Prostate gland (tissue), 2 donors: ENCODE results near the gene TSHZ1. TPM values are rescaled to one million over a fixed set of nuclear protein-coding genes. Genes with fewer than 3 reads are reported as not detected.

Experiments used
- DNase-seq: peaks from one replicate; pipeline ENCODE4 v3.0.0-alpha.2; 2019; ENCODE audit warnings: low spot score
- H3K27ac ChIP-seq, 2 donors: fragments of 200-600 bp; sonication (generic); 2 replicates each; pipeline ENCODE4 v1.5.1; 2017 to 2019
- H3K27me3 ChIP-seq: fragments of 200-600 bp; sonication (generic); replicated peaks from 2 replicates; pipeline ENCODE4 v1.5.1; 2019; ENCODE audit not compliant: insufficient read depth
- H3K36me3 ChIP-seq, 2 donors: fragments of 200-600 bp; sonication (generic); 1 replicate in 1 of 2; 2 replicates in 1 of 2; pipeline versions ENCODE4 v1.5.1 to v1.8.1; 2017 to 2019
- H3K4me1 ChIP-seq: fragments of 200-600 bp; sonication (generic); replicated peaks from 2 replicates; pipeline ENCODE4 v1.5.1; 2019
- H3K4me3 ChIP-seq, 2 donors: fragments of 200-600 bp; sonication (generic); 2 replicates each; pipeline ENCODE4 v1.5.1; 2017 to 2019
- H3K9me3 ChIP-seq: fragments of 200-600 bp; sonication (generic); 2 replicates; pipeline ENCODE4 v1.5.1; 2017
- POLR2A ChIP-seq: fragments of 450-650 bp; IDR thresholded peaks from one replicate; pipeline ENCODE4 v1.6.1; 2016; ENCODE audit warnings: antibody characterized with exemption, mild to moderate bottlenecking
- POLR2AphosphoS5 ChIP-seq: sonication (generic); formaldehyde crosslinking; IDR thresholded peaks from one replicate; pipeline ENCODE4 v1.6.1; 2017; ENCODE audit warnings: antibody characterized with exemption
- WGBS: methylation state at CpG from one replicate; pipeline ENCODE4 v1.1.5; 2018; 5-methylcytosine and 5-hydroxymethylcytosine counted together
- intact Hi-C: fragments of 100-400 bp; cut with DNase I; formaldehyde crosslinking; loops from one replicate; pipeline ENCODE4 v1.14.2; 2022
- total RNA-seq, 2 donors: library from RNA; depleted of rRNA; stranded (reverse); fragments of >200 nt; gene quantifications; one replicate each; pipeline ENCODE4 v1.1.0, GENCODE V29; 2016
- TF ChIP-seq, protein P1 (sequence below), 4 experiments: fragments of 200-600 bp in 2 of 4; fragments of 450-650 bp in 2 of 4; sonication (generic) in 2 of 4; IDR thresholded peaks; 1 replicate in 3 of 4; 2 replicates in 1 of 4; pipeline ENCODE4 v1.5.1; 2016 to 2019; ENCODE audit warnings: antibody characterized with exemption in 4 of 4, mild to moderate bottlenecking in 2 of 4, moderate library complexity in 2 of 4

TSHZ1 gene
- total RNA-seq, 2 donors from 2014 or later = 18.2 to 48.6 TPM

DNA sequence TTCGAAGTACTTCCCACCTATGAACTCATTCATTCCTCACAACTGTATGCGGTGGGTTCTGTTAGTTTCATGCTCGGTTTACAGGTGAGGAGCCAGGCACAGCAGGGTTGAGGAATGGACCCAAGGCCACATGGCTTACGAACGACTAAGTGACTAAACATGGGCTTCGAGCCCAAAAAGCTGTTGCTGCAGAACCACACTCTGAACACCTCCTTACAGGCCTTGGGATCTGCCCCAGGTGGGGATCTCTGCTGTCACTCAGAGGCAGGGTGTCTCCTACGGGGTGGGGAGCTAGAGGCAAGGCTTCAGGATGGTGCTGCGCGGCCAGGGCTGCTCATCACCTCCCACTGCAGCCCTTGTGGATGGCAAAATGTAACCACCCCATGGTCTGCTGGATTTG lies 80.9 kb downstream of the TSHZ1 start:
- TF ChIP-seq, protein P1, sequence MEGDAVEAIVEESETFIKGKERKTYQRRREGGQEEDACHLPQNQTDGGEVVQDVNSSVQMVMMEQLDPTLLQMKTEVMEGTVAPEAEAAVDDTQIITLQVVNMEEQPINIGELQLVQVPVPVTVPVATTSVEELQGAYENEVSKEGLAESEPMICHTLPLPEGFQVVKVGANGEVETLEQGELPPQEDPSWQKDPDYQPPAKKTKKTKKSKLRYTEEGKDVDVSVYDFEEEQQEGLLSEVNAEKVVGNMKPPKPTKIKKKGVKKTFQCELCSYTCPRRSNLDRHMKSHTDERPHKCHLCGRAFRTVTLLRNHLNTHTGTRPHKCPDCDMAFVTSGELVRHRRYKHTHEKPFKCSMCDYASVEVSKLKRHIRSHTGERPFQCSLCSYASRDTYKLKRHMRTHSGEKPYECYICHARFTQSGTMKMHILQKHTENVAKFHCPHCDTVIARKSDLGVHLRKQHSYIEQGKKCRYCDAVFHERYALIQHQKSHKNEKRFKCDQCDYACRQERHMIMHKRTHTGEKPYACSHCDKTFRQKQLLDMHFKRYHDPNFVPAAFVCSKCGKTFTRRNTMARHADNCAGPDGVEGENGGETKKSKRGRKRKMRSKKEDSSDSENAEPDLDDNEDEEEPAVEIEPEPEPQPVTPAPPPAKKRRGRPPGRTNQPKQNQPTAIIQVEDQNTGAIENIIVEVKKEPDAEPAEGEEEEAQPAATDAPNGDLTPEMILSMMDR (IDR thresholded peaks at IDR 0.05) = no peak
- TF ChIP-seq POLR2AphosphoS5 = no peak
- TF ChIP-seq POLR2A = no peak
- 97% methylated on average over 9 of the region's 9 CpGs for WGBS
- intact Hi-C loops = no loop called here
- no peaks in the 10 kb centered on the region for H3K9me3 ChIP-seq
- H3K4me3 ChIP-seq = no peak overlapping the region
- H3K36me3 ChIP-seq = no peaks in the 10 kb centered on the region
- H3K4me1 ChIP-seq = no peaks in the 10 kb centered on the region
- DNase-seq = no peak
- no peaks in the 10 kb centered on the region for H3K27me3 ChIP-seq
- H3K27ac ChIP-seq = no peak overlapping the region

DNA sequence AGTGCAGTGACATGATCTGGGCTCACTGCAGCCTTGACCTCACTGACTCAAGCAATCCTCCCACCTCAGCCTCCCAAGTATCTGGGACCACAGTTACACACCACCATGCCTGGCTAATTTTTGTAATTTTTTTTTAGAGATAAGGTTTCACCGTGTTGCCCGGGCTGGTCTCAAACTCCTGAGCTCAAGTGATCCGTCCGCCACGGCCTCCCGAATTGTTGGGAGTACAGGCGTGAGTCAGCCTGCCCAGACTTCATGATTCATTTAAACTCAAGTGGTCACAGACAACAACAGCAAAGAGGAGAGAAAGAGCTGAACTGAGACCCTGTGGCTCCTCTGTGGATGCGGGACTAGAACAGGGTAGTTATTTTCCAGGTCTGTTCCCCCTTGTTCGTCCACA lies 83.0 kb downstream of the TSHZ1 start:
- 91% methylated on average over 9 of the region's 9 CpGs for WGBS
- H3K4me3 ChIP-seq = no peak overlapping the region
- H3K27ac ChIP-seq = no peak overlapping the region
- H3K36me3 ChIP-seq = no peaks in the 10 kb centered on the region
- no peaks in the 10 kb centered on the region for H3K4me1 ChIP-seq
- intact Hi-C loops = no loop called here
- DNase-seq = no peak
- TF ChIP-seq, protein P1 (IDR thresholded peaks at IDR 0.05) = no peak
- TF ChIP-seq POLR2AphosphoS5 = no peak
- no peaks in the 10 kb centered on the region for H3K27me3 ChIP-seq
- no peaks in the 10 kb centered on the region for H3K9me3 ChIP-seq

DNA sequence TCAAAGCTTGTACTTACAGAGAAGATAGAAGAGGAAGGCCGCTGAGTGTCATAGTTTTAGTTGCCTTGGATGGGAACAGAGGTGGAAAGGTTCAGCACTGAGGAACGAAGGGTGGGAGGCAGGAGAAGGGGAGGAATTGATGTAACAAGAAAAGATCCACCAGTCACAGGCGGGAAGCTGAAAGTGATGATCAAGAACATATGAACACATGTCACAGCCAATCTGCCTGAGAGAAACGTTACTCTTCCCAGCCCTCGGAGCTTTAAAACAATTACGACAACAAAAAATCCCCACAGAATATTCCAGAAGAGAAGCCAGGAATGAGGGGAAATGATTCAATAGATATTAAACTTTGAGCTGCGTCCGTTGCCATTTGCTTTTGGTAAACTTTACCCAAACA lies 87.1 kb downstream of the TSHZ1 start:
- H3K27ac ChIP-seq = no peak overlapping the region
- WGBS = 87% methylated on average over 8 of the region's 8 CpGs
- no peak overlapping the region for H3K4me3 ChIP-seq
- TF ChIP-seq POLR2AphosphoS5 (no peak), POLR2A (no peak)
- TF ChIP-seq, protein P1 (IDR thresholded peaks at IDR 0.05) = no peak
- no peaks in the 10 kb centered on the region for H3K36me3 ChIP-seq
- no peak for DNase-seq
- H3K4me1 ChIP-seq = no peaks in the 10 kb centered on the region
- intact Hi-C loops = no loop called here
- no peaks in the 10 kb centered on the region for H3K9me3 ChIP-seq
- H3K27me3 ChIP-seq = no peaks in the 10 kb centered on the region

DNA sequence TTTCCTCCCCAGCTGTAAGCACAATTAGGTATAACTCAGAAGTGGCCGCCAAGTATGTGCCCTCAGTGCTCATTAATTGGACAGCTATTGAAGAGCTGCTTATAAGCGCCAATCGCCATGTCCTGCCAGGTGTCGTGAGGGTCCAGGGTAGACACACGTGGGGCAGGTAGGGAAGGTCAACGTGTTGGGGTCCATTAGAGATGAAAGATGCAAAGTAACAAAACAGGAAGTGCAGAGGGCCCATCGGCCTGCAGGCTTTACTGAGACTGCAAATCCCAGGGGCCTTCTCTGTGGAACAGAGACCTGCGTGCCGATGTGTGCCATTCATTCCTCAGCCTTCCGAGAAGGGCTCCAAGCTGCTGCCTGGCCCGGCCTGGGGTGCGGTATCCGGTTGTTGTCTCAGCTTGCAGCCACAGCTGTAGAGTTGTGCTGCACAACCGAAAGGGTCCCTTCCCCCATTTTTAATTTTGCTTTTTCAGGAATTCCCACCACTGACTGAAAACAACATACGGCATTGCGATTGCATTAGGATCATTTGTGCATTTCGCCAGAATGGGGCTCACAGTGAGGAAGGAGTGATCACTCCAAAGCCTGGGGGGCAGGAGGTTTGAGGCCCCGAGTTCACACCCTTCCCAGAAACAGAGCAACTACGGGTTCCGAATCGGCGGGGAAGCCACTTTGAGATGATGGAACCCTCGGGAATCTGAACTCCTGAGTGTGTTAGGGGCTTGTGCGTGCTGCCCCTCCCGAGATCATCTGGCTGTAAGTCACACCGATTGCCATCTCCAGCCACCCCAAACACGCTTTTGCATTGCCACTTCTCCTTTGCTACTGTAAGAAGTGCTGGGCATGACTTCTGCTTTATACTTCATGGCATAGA lies 94.3 kb downstream of the TSHZ1 start:
- intact Hi-C loops = no loop called here
- H3K27me3 ChIP-seq = no peaks in the 10 kb centered on the region
- no peaks in the 10 kb centered on the region for H3K36me3 ChIP-seq
- H3K27ac ChIP-seq = no peak overlapping the region
- TF ChIP-seq POLR2AphosphoS5 = no peak
- TF ChIP-seq POLR2A = no peak
- TF ChIP-seq, protein P1 (IDR thresholded peaks at IDR 0.05) = no peak
- no peak for DNase-seq
- WGBS = 90% methylated on average over 27 of the region's 27 CpGs
- H3K4me3 ChIP-seq = no peak overlapping the region
- no peaks in the 10 kb centered on the region for H3K9me3 ChIP-seq
- H3K4me1 ChIP-seq = no peaks in the 10 kb centered on the region

DNA sequence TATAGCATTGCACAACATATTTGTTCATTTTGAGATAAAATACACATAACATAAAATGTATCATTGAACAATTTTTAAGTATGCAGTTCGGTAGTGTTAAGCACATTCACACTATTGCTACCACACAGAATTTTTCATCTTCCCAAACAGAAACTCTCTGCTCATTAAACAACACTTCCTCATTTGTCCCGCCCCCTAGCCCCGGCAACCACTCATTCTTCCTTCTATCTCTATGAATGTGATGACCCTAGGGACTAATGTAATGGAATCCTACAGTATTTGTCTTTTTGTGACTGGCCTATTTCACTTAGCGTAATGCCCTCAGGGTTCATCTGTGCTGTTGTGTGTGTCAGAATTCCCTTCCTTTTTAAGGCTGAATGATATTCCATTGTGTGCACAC lies 95.4 kb downstream of the TSHZ1 start:
- Histone ChIP-seq H3K27me3 (no peaks in the 10 kb centered on the region), H3K4me1 (no peaks in the 10 kb centered on the region), H3K36me3 (no peaks in the 10 kb centered on the region), H3K9me3 (no peaks in the 10 kb centered on the region), H3K27ac (no peak overlapping the region), H3K4me3 (no peak overlapping the region)
- no peak for DNase-seq
- WGBS = 89% methylated on average over 4 of the region's 4 CpGs
- TF ChIP-seq POLR2AphosphoS5 (no peak), POLR2A (no peak)
- TF ChIP-seq, protein P1 (IDR thresholded peaks at IDR 0.05) = no peak
- intact Hi-C loops = no loop called here
